HG02840 (cell line): Measurements from ENCODE around the gene IGF1R.

ENCODE experiments used
- ATAC-seq: cut with Tn5 transposase; IDR thresholded peaks from one replicate; pipeline ENCODE4 v1.9.1; 2021; ENCODE audit warnings: mild to moderate bottlenecking, moderate library complexity, moderate number of reproducible peaks; ENCODE audit not compliant: unreplicated experiment, low FRiP score

The IGF1R gene

DNA sequence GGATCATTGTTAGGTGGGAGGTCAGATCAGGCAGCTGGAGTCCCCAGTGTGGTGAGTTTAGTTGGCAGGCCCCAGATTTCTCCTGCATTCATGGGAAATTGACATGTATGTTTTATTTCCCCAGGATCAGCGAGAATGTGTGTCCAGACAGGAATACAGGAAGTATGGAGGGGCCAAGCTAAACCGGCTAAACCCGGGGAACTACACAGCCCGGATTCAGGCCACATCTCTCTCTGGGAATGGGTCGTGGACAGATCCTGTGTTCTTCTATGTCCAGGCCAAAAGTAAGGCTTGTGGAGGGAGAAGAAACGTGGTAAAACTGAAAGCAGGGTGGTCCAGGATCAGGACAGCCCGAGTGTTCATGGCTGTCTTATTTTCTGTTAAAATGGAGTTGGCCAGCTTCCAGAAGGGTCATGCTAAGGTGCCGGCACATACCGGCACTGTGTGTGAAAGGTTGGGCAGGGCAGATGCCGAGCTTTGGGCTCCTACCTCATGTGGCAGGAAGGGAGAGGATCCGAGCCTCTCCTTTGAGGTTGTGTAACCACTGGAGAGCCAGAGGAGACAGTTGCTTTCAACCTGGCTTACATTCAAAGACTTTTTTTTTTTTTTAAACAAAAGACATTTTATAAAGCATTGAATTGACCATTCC is 276.2 kb downstream of the IGF1R start:
- no peak for ATAC-seq

DNA sequence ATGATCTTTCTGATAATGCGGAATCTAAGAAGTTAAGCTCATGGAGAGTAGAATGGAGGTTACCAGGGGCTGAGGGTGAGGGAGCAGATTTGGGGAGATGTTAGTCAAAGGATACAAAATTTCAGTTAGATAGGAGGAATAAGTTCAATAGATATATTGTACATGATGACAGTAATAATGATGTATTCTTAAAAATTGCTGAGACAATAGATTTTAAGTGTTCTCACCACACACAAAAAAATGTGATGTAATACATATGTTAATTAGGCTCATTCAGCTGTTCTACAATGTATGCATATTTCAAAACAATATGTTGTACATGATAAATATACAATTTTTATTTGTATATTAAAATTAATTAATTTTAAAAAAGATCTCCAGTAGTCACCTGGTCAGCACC is 277.9 kb downstream of the IGF1R start:
- no peak for ATAC-seq

DNA sequence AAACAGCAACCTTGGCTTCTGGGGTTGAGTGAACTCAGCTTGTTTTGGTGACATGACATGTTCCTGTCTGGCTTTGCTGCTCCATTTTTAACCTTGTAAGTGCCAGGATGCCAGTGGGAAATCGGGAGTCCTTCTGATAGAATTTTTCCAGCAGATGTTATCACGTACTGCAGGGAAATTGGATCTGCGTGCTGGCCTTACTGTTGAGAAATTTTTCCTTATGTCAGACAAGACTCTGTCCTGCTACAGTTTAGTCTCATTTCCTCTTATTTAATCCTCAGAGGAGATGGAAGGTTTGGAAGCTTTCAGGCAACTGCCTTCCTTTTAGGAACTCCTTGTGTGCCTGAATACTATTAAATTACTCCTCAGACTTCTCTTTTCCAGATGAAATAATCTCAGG is 278.7 kb downstream of the IGF1R start:
- ATAC-seq = no peak

DNA sequence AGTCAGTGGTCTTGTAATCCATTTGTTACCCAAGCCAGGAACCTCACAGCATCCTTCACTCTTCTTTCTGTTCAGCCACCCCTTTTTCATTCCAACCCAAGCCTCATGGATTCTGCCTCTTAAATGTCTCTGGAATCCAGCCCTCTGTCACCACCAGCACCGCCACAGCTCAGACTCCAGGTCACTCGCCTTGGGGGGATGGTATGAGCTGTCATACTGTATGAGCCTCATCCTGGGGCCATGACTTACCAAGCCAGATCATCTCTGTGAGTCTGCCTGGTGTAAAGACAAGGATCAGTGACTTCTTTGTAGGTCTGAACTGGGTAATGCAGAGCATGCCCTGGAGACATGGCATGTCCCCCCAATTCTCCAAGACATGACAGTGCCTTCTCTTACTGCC is 279.7 kb downstream of the IGF1R start:
- no peak for ATAC-seq

DNA sequence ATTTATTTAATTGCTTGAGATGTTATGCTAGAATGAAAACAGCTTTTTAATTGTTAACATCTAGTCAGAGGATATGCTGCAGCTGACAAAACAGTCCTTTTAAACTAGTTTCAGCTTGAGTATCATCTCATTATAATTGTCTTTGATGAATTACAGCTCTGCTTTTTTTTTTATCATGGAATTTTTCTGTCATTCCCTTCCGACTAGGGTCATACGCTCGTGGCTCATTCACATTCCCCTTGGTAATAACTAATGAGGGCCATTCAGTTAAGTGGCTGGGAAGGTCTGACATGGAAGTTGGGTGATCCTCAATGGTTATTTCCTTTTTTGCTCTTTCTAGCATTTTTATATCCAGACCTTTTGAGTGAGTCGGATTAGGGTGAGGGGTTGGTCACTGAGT is 282.2 kb downstream of the IGF1R start:
- ATAC-seq = no peak

DNA sequence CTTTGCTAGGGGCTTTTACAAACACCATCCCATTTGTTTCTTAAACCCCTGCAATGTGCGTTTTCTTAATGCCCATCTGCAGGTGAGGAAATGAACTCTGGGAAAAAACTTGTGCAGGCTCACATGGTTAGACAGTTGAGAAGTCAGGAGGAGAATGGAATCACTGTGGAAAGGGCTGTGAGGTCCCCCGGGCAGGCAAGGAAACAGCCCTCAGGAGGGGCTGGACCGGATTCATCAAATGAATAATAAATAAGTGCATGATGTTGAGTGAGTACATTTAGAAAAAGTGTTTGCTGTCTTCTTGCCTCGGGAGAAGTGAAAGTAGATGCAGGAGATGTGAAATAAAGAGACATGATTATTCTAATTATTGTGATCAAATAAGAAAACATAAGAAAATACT is 282.7 kb downstream of the IGF1R start:
- no peak for ATAC-seq

DNA sequence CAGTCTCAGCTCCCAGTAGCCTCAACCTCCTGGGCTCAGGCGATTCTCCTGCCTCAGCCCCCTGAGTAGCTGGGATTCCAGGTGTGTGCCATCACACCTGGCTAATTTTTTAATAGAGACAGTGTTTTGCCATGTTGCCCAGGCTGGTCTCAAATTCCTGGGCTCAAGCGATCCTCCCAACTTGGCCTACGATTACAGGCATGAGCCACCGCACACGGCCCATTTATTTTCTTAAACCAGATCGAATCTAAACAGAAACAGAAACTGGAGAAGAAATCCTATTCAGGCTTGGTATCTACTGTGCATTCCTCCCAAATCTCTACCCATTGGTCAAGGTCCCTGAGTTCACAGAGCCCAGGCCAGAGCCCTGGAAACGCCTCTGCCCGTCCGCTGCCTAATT is 285.1 kb downstream of the IGF1R start:
- no peak for ATAC-seq

DNA sequence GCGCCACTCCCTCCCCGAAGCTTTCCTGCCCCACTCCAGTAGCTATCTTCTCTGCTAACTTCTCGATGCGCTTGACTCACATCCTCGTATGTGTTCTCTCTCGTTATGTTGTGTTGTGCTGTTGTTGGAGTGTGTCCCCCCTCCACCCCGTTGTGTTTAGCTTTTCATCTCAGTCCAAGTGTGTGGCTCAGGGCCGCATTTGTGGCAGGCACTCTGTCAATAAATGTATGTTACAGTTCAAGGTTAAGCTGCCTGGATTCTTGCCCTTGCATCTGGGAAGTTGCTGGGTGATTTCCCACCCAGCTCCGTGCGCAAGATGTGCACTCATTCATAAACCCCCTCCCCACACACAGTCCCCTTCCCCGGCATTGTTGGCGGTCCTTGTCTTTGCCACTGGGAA is 287.4 kb downstream of the IGF1R start:
- ATAC-seq = no peak

DNA sequence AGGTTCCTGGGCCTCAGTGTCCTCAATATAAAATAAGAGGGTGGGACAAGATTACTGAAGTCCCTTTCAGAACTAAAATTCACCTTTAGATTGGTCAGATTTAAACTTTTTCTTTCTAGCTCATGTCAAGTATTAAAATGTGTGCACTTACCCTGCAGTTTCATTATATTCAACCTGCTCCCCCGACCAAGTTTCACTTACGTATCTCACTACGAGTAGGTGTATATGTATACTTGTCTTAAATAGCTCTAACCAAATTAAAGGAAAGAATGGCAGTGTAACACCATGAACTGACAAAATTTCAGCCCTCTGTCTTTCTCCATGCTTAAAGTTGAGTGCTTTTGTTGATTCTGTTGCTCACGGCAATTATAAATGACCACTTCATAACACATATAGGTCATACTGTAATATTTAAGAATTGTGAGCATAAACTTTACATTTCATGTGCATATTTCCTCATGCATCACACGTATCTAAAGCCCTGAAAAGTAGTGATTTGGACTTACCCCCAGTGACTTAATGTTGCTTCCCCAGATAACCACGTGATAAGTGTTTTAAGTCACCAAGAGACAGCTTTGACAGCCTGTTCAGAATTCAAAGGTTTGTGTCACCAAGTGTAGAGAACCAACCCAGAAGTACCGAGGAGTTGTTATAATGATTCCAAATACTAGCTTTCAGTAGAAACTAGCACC is 289.2 kb downstream of the IGF1R start:
- no peak for ATAC-seq

DNA sequence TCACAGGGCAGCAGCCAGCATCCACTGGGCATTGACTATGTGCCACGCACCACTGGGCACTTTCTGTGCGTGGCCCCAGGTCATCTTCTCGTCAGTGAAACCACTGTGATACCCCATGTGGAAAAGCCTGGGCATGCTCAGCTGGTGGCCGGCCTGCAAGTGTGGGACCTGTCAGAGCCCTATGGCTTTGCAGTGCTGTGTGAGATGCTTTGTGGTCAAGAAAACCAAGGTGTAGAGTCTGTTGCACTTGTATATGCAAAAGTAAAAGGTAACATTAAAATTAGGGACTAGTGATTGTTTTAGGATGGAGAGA is 289.7 kb downstream of the IGF1R start:
- ATAC-seq = no peak

DNA sequence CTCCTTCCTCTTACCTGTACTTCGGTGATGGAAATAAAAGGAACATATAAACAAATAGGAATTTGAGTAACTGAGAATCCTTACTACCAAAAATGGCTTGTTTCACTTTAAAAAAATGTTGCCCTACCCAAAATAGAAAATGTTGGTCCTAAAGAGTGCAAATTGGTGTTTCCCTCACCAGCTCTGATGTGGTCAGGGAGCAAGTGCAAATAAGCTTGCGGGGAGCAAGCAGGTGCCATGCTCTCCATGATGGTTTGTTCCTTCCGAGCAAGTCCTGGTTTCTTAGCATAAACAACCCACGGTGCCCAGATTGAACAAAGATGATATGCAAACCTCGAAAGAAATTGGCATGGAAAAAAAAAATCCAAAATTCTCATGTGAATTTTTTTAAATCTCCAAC is 290.5 kb downstream of the IGF1R start:
- no peak for ATAC-seq

DNA sequence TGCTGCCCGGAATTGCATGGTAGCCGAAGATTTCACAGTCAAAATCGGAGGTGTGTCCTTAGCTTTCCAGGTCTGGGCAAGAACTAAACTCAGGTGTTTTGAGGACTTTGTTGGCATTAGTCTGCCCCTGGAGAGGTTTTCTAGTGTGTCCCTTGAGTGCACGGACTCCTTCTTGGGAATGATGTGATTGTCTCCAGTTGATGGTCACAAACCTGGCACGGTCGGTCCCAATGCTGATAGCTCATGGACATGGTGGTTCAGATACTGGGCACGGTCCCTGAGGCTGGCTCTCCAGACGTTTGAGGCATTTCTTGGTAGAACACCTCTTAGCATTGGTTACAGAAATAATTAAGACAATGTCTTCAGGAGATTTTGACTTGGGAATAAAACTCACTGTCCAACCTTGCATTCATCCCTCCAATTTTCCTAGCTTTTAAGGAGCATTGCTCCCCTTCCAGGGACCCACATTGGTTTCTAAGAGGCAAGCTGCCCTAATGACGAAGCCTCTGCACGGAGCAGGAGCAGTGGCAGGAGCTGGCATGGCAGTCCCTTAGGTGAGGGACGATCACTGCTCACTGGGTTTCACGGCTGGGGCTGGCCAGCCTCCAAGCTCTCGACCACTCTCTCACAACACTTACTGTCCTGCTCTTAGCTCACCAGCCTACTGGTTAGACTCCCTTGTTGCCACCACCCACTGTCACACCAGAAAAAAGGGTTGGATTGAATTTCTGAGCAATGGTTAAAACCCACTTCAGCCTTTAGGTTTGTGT is 291.2 kb downstream of the IGF1R start:
- no peak for ATAC-seq

DNA sequence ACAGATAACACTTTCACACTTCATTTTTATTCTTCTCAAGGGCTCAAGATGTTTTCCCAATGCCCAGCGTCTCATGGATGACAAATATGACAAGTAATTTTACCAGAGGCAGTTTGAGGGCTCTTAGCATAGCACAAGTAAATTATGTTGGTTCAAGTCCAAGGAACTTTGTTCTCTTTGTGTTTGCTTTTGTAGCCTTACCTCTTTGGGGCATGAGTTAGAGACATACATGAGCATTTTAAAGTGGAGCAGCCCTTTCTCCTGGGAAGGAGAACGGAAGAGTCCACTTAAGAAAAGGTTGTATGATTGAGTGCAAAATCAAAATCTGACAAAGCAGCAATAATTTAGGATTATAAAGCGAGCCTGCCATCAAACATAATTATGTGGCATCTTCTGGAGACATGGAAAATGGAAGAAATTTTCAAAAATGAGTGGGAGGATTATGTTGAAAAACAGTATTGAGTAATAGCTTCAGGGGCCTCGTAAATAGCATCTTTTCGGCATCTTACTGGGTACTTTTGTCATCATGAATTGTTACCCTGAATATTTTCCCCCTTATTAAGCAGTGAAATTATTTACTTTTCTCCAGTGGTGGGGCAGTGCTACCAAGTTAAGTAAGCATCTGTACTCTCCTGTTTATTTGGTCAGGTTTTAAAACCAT is 293.4 kb downstream of the IGF1R start:
- no peak for ATAC-seq

DNA sequence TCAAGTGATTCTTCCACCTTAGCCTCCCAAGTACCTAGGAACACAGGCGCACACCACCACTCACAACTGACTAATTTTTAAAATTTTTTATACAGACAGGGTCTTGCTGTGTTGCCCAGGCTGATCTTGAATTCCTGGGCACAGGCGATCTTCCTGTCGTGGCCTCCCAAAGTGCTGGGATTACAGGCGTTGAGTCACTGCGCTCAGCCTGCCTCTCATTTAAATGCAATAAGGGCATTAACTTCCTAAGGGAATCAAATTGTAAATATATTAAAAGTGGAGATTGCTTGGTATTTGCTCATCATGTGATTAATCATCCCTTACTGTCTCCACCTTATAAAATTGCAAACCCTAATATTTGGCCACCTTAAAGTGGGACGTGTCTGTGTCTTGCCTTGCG is 294.1 kb downstream of the IGF1R start:
- no peak for ATAC-seq

DNA sequence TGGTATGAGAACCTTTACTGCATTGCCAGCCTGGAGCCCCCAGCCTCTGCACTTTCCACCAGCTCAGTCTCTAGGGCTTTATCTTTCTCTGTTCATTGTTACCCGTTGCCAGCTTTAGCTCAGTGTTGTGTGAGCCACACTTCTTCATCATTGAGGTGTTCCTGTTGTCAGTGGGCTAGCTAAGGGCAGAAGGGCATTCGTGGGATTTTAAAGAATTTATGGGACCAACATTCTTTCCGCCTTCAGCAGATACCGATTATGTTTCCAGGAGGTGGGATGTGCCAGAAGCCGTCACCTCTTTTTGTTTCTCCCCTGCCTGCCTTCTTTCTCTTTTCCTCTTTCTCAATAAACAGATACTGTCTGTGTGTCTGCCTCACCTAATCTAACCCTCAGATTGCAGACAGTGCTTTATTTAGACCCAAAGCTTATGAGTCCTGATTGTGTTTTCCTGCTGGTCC is 294.7 kb downstream of the IGF1R start:
- no peak for ATAC-seq

DNA sequence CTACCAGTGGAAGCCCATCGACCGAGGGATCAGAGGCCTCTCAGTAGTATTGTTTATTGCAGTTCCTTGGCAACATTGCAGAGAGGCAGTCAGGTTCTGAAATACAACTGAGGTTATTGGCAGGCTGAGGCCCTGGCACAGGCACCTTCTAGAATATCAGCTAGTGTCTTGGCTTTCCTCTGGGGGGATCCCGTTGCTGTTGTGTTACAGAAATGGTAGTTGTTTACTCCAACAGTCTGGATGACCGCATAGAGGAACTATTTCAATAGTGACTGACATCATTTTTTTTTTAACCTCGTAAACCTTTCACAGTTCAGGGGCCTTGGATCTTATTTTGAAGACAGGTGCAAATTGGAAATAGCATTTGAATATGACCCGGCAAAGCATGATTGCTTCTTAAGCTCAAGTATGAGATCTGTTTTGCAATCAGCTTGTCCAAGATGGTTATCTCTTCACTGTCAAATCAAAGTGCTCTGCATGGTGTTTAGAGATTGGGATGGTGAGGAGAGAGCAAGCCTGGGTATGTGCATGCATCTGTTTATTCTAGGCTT is 295.3 kb downstream of the IGF1R start:
- no peak for ATAC-seq

DNA sequence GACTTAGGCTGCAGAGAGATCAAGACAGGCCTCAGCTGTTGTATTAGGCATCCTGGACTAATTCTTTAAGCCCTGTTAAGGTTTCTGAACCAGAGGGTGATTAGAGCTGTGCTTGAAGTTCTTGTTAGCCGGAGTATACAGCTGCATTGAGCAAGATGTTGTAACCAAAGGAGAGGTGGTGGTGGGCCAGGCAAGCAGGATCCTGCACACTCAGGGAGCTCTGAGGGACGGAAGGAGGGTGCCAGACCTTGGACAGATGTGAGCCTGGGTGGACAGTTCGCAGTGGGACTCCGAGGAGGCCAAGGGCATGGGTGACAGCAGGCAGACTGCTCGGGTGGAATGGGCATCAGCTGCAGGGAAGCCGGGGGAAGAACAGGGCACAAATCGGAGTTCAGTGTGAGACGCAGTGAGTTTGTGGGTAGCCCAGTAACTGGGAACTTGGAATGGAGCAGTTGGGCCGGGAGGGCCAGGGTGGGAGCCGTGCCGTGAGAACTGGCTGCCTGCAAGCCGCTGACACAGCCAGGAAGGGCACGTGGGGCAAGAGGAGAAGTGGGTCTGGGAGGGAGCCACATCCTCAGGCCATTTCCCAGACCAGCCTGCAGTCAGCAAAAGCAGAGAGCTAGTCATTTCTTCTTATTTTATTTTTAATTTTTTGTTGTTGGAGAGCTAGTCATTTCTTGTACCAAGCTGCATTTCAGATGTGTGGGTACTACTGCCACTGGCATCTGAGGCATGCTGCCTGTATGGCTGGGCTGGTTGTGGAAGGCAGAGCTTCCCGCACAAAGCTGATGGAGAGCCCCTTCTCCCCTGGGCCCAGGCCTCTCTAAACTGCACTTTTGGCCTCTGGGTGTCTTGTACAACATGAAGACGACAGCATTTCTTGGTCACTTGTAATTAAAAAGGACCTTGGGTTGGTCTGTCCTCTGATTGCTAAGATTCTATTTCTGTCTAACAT is 298.2 kb downstream of the IGF1R start:
- ATAC-seq = no peak

DNA sequence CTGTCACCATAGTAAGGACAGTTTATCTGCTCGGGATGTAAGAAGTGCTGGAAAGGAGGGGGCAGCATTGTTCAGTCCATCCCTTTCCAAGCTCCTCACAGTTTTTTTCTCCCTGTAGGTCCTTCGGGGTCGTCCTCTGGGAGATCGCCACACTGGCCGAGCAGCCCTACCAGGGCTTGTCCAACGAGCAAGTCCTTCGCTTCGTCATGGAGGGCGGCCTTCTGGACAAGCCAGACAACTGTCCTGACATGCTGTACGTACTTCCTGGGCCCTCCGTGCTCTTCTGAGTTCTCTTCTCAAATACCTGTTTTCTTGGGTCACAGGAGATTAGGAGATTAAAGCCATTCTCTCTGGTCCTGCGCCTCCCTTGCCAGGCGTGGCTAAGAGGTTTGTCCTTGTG is 300.1 kb downstream of the IGF1R start:
- no peak for ATAC-seq

DNA sequence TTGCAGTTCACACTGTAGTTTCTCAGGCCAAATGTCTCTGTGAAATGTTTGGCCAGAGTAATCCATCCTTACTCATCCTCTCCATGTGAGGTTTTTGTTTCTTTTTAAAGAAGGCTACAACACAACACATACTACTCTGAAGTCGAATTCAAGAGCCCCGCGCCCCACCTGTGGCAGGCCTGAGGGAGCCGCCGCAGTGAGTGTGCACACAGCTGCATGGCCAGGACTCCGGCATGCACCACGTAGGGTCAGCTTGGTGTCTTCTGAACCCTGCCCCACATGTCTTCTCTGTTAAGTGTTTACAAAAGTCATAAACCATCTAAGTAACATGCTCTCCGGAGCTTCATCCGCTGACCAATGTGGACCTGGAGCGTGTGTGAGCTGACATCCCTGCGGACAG is 300.6 kb downstream of the IGF1R start:
- ATAC-seq = no peak

DNA sequence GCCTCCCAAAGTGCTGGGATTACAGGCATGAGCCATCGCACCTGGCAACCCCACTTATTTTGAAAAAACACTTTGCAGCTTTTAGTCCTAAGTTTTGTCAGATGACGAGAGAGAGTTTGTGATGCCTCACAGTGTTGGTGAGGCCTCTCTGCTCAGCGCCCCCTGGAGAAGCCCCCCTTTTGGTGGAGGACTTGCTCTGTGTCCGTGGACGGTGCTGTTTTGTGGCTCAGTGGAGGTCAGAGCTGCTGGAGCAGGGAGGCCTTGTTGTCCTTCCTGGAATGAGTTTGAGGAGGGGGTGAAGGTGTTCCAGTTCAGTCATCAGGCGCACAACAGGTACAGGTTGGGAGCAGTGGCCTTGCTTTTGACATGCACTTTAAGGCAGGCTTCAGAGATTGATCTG is 301.3 kb downstream of the IGF1R start:
- no peak for ATAC-seq
